MCF 10A (cell line): ENCODE measurements around the gene EEF1AKMT2. TPM values are rescaled to one million over a fixed set of nuclear protein-coding genes. Genes with fewer than 3 reads are reported as not detected.

Experiments
- BruUV-seq: library from RNA; stranded (reverse); fragments of 400-500 nt; replicated peaks from 2 replicates; lab custom pipeline; 2021; lab: Mats Ljungman, UMichigan
- CTCF ChIA-PET: fragments of 300-600 bp; sonication (Branson Sonifier 250); formaldehyde crosslinking; extraction: SDS; loops from one replicate; lab custom pipeline; 2021; ENCODE audit warnings: antibody characterized with exemption, inconsistent platforms; lab: Yijun Ruan, JAX
- POLR2A ChIA-PET: fragments of 300-600, 350-650 bp; sonication (Branson Sonifier 250); formaldehyde crosslinking; extraction: SDS; loops from one replicate; lab custom pipeline; 2020; ENCODE audit warnings: antibody characterized with exemption, inconsistent platforms; lab: Yijun Ruan, JAX
- DNase-seq: peaks from one replicate; pipeline ENCODE4 v3.0.0-alpha.2; 2018; ENCODE audit not compliant: unreplicated experiment
- H3K27ac Mint-ChIP-seq: one replicate; pipeline ENCODE4 v1.8.0; 2022; ENCODE audit warnings: mild to moderate bottlenecking, low read depth, mixed read lengths; ENCODE audit not compliant: unreplicated experiment
- H3K27me3 Mint-ChIP-seq: one replicate; pipeline ENCODE4 v1.8.0; 2022; ENCODE audit warnings: mixed read lengths; ENCODE audit not compliant: insufficient read depth, unreplicated experiment
- H3K36me3 Mint-ChIP-seq: one replicate; pipeline ENCODE4 v1.8.0; 2022; ENCODE audit warnings: mild to moderate bottlenecking, moderate library complexity, mixed read lengths; ENCODE audit not compliant: insufficient read depth, unreplicated experiment
- H3K4me1 Mint-ChIP-seq: one replicate; pipeline ENCODE4 v1.8.0; 2022; ENCODE audit warnings: mixed read lengths; ENCODE audit not compliant: insufficient read depth, unreplicated experiment
- H3K4me3 Mint-ChIP-seq: one replicate; pipeline ENCODE4 v1.8.0; 2022; ENCODE audit warnings: mild to moderate bottlenecking, moderate library complexity, mixed read lengths; ENCODE audit not compliant: unreplicated experiment
- H3K9me3 Mint-ChIP-seq: one replicate; pipeline ENCODE4 v1.8.0; 2022; ENCODE audit warnings: mixed read lengths; ENCODE audit not compliant: unreplicated experiment
- intact Hi-C: fragments of 100-400 bp; cut with micrococcal nuclease; formaldehyde crosslinking; loops from 2 replicates; pipeline ENCODE4 v1.14.1; 2022
- total RNA-seq: library from RNA; stranded (reverse); gene quantifications from 2 replicates; pipeline ENCODE4 v1.2.3, GENCODE V29; 2022
- TF ChIP-seq, protein P1 (sequence below): fragments of 200-600 bp; IDR thresholded peaks from one replicate; pipeline ENCODE4 v1.8.0; 2022; ENCODE audit warnings: antibody characterized with exemption, mild to moderate bottlenecking; ENCODE audit not compliant: unreplicated experiment

Gene EEF1AKMT2
- total RNA-seq, 1 experiment from 2014 or later, result 17.5 TPM

DNA sequence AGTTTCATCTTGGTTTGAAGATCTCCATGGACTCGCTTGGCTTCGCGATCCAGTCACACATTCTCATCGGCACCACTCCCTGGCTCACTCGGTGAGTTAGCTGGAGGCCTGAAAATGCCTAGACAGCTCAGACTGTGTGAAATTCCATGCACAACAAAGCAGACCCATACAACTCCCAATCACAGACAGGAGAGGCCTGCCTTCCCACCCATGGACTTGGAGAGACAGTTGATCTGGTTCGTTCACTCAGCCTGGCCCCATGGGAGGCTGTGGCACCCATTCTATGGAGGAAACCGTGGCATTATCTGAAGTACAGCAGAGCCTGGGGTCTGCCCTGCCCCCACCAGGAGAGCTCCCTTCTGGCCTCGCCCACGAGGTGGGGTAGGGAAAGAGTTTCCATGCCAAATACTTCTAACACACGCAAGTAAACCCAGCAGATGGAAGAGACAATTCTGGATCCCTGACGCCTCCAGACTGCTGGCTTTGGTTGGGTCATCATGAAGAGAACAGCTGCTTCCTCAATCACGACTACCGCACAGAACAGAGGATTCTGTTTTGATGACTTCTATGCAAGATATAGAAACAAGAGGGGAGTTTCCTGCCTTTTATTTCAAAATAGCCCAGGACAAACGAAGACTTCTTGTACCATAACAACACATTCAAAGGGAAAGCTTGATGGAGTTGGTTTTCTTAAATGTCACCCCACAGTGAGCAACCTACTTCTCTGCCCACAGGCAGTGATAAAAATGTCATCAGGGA lies 63.4 kb downstream of the EEF1AKMT2 start:
- Mint-ChIP-seq H3K27ac (no peak overlapping the region), H3K36me3 (peaks cover 23% of the 10 kb centered on the region), H3K4me1 (peaks cover 7% of the 10 kb centered on the region), H3K4me3 (no peak overlapping the region), H3K9me3 (no peaks in the 10 kb centered on the region), H3K27me3 (no peaks in the 10 kb centered on the region)
- ChIA-PET POLR2A (no interaction called here), CTCF (interaction anchor here (0.5 to 4.4 kb wide), 2 partner anchors 12 to 13 kb away, joined by 3 to 17 read pairs; no protein-coding TSS in a partner anchor)
- BruUV-seq, result no TSS peak
- TF ChIP-seq, protein P1, sequence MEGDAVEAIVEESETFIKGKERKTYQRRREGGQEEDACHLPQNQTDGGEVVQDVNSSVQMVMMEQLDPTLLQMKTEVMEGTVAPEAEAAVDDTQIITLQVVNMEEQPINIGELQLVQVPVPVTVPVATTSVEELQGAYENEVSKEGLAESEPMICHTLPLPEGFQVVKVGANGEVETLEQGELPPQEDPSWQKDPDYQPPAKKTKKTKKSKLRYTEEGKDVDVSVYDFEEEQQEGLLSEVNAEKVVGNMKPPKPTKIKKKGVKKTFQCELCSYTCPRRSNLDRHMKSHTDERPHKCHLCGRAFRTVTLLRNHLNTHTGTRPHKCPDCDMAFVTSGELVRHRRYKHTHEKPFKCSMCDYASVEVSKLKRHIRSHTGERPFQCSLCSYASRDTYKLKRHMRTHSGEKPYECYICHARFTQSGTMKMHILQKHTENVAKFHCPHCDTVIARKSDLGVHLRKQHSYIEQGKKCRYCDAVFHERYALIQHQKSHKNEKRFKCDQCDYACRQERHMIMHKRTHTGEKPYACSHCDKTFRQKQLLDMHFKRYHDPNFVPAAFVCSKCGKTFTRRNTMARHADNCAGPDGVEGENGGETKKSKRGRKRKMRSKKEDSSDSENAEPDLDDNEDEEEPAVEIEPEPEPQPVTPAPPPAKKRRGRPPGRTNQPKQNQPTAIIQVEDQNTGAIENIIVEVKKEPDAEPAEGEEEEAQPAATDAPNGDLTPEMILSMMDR, result no peak
- no peak for DNase-seq
- intact Hi-C loops, result no loop called here

DNA sequence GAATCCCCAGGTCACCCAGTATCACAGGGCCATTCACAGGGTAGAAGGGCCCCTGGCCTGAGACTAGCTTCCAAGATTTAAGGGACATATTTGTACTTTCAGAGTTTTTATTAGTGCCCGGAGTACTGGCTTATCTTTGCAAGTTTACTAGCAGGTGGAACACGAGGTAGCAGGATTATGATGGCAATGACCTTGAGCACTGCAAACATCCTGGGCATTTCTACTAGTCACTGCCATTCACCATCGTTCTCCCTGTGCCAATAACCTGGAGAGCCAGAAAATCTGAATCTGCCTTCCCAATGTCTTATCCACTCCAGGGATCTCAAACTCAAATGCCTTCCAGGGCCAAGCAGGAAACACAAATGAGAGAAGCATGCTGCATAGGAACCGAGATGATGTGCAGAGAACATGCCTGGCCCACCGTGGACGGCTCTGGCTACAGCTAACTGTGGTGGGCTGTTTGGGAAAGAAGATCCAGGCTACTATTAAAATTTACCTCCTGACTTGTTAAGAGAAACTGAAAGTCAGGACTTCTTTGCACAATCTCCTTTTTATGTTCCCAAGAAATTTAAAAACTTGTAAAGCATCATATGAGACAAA lies 64.2 kb downstream of the EEF1AKMT2 start:
- no peaks in the 10 kb centered on the region for H3K4me1 Mint-ChIP-seq
- H3K27me3 Mint-ChIP-seq, result no peaks in the 10 kb centered on the region
- peaks cover 15% of the 10 kb centered on the region for H3K36me3 Mint-ChIP-seq
- POLR2A ChIA-PET, result no interaction called here
- no TSS peak for BruUV-seq
- no peaks in the 10 kb centered on the region for H3K9me3 Mint-ChIP-seq
- H3K27ac Mint-ChIP-seq, result no peak overlapping the region
- intact Hi-C loops, result no loop called here
- TF ChIP-seq, protein P1, result no peak
- DNase-seq, result no peak
- CTCF ChIA-PET, result interaction anchor here (0.5 to 1.0 kb wide), 2 partner anchors 184 to 235 kb away, joined by 3 read pairs; no protein-coding TSS in a partner anchor
- no peak overlapping the region for H3K4me3 Mint-ChIP-seq

GRCh38 chr10:124725791-124726190 lies 65.9 kb downstream of the EEF1AKMT2 start:
- ChIA-PET CTCF (interaction anchor here (0.5 to 1.2 kb wide), 4 partner anchors 9 to 1140 kb away, joined by 3 read pairs; no protein-coding TSS in a partner anchor), POLR2A (interaction anchor here (1.4 kb wide), 1 partner anchor 10 kb away, joined by 4 read pairs; no protein-coding TSS in a partner anchor)
- TF ChIP-seq, protein P1, result no peak
- Mint-ChIP-seq H3K36me3 (peaks cover 22% of the 10 kb centered on the region), H3K9me3 (no peaks in the 10 kb centered on the region), H3K27ac (no peak overlapping the region), H3K4me1 (peaks cover 7% of the 10 kb centered on the region), H3K4me3 (no peak overlapping the region), H3K27me3 (no peaks in the 10 kb centered on the region)
- no peak for DNase-seq
- intact Hi-C loops, result no loop called here
- no TSS peak for BruUV-seq

DNA sequence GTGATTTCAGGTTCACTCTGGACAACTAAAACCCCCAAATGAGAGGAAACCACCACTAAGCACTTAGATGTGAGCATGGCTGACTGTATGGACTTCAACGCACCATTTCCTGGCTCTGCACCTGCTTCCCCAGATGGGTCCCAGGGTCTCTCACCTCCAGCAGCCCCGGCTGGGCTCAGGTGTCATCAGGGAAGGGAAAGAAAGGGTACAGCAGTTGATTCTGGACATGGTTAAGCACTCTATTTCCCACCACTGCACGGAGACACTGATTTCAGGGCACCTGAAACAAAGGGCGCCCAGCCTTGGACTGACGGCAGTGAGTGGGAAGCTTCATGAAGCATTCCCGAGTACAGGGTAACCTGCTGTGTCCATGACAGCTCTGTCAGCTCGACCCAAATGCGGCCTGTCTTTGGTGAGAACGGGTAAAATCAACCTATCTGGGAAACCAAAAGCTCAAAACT lies 66.5 kb downstream of the EEF1AKMT2 start:
- Mint-ChIP-seq H3K4me1 (peaks cover 7% of the 10 kb centered on the region), H3K9me3 (no peaks in the 10 kb centered on the region), H3K36me3 (peaks cover 22% of the 10 kb centered on the region), H3K27me3 (no peaks in the 10 kb centered on the region), H3K4me3 (no peak overlapping the region), H3K27ac (no peak overlapping the region)
- CTCF ChIA-PET, result interaction anchor here (1.0 to 1.3 kb wide), 3 partner anchors 9 to 16 kb away, joined by 3 to 4 read pairs (median 3); no protein-coding TSS in a partner anchor
- POLR2A ChIA-PET, result interaction anchor here (0.6 to 2.5 kb wide), 2 partner anchors 9 to 22 kb away, joined by 3 to 8 read pairs; no protein-coding TSS in a partner anchor
- TF ChIP-seq, protein P1, result no peak
- BruUV-seq, result no TSS peak
- DNase-seq, result no peak
- intact Hi-C loops, result no loop called here
